Stomach (tissue), 9 donors: ENCODE data around the gene DUSP7. TPM values are rescaled to one million over a fixed set of nuclear protein-coding genes. Genes with fewer than 3 reads are reported as not detected.

Source experiments
- DNase-seq, 2 donors: peaks; one replicate each; pipeline versions ENCODE4 v3.0.0 to v3.0.0-alpha.2; 2013 to 2019
- H3K27ac ChIP-seq, 5 donors: fragments of 200-600 bp in 4 of 5; sonication (generic) in 4 of 5; one replicate each; pipeline ENCODE4 v1.5.1; 2013 to 2019; ENCODE audit warnings: mild to moderate bottlenecking in 1 of 5, moderate library complexity in 1 of 5
- H3K27me3 ChIP-seq, 3 donors: fragments of 200-600 bp; sonication (generic); one replicate each; pipeline ENCODE4 v1.5.1; 2017 to 2019; ENCODE audit warnings: mixed run types in 1 of 3
- H3K36me3 ChIP-seq, 4 donors: fragments of 200-600 bp; sonication (generic); 1 replicate in 3 of 4; 2 replicates in 1 of 4; pipeline ENCODE4 v1.5.1; 2016 to 2019
- H3K4me1 ChIP-seq, 4 donors: fragments of 200-600 bp; sonication (generic); one replicate each; pipeline ENCODE4 v1.5.1; 2016 to 2019
- H3K4me3 ChIP-seq, 4 donors: fragments of 200-600 bp; sonication (generic) in 3 of 4; one replicate each; pipeline ENCODE4 v1.5.1; 2016 to 2019; ENCODE audit warnings: mild to moderate bottlenecking in 1 of 4
- H3K9me3 ChIP-seq, 4 donors: fragments of 200-600 bp; sonication (generic); one replicate each; pipeline ENCODE4 v1.5.1; 2016 to 2019
- EP300 ChIP-seq: sonication (generic); formaldehyde crosslinking; IDR thresholded peaks from one replicate; pipeline ENCODE4 v1.6.1; 2017; ENCODE audit warnings: antibody characterized with exemption
- POLR2A ChIP-seq, 4 donors: fragments of 450-650 bp; IDR thresholded peaks; one replicate each; pipeline ENCODE4 v1.6.1; 2016; ENCODE audit warnings: antibody characterized with exemption in 4 of 4, control low read depth in 2 of 4, mild to moderate bottlenecking in 1 of 4, moderate library complexity in 1 of 4
- POLR2AphosphoS5 ChIP-seq, 3 donors: sonication (generic); formaldehyde crosslinking; IDR thresholded peaks; one replicate each; pipeline ENCODE4 v1.6.1; 2016; ENCODE audit warnings: antibody characterized with exemption in 3 of 3
- WGBS, 5 donors: extraction: QIAGEN DNeasy Blood & Tissue Kit in 3 of 5; methylation state at CpG; one replicate each; pipeline versions ENCODE4 v1.1.5 to v1.1.7; 2013 to 2018; 5-methylcytosine and 5-hydroxymethylcytosine counted together
- intact Hi-C: fragments of 100-400 bp; cut with DNase I; formaldehyde crosslinking; loops from one replicate; pipeline ENCODE4 v1.15.1; 2023; ENCODE audit warnings: low total_unique reads
- polyA plus RNA-seq, 3 donors: library from polyadenylated mRNA; stranded (reverse); fragments of 200-250 nt; gene quantifications; one replicate each; pipeline ENCODE4 v1.2.3, GENCODE V29; 2013
- total RNA-seq, 5 donors: library from RNA; depleted of rRNA; stranded (reverse); fragments of >200 nt; gene quantifications; one replicate each; pipeline versions ENCODE4 v1.1.0 to v1.2.3, GENCODE V29; 2014 to 2016
- TF ChIP-seq, protein P1 (sequence below), 7 experiments: fragments of 450-650 bp in 4 of 7; fragments of 200-600 bp in 3 of 7; sonication (generic) in 3 of 7; IDR thresholded peaks; one replicate each; pipeline ENCODE4 v1.5.1; 2016 to 2019; ENCODE audit warnings: antibody characterized with exemption in 7 of 7, control low read depth in 2 of 7, mild to moderate bottlenecking in 1 of 7
- donor health status: healthy with polysubstance abuse.
- donor health status: Bipolar disorder and iron deficiency.
- donor health status: healthy.

Gene DUSP7
- total and polyA plus RNA-seq, 8 donors = 0.58 to 23.7 (median 5.0) TPM

DNA sequence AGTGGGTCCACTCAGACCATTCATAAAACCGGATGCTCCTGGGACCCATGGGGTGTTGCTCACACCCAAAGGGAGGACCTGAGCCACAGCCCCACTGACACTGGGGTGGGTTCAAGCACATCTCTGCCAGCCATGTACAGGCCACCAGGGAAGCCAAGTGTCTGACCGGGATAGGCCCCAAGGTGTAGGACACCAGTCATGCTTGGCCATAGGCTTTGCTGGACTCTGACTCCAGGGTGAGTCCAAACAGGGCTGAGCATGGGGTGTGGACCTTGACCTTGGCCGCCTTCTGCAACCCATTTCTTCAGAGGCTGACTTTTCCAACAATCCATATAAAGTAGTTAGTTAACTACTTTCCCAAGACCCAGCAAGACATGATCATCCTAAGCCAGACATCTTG is 31.4 kb upstream of the DUSP7 start:
- intact Hi-C loops = no loop called here
- no peak overlapping the region for H3K4me3 ChIP-seq
- H3K9me3 ChIP-seq = no peaks in the 10 kb centered on the region
- no peaks in the 10 kb centered on the region for H3K27me3 ChIP-seq
- H3K27ac ChIP-seq = no peak overlapping the region
- no peaks in the 10 kb centered on the region for H3K36me3 ChIP-seq
- no peak for DNase-seq
- WGBS, 5 donors = 89 to 100% (median 97%) methylated on average over 3 of the region's 3 CpGs
- TF ChIP-seq EP300 (no peak), POLR2AphosphoS5 (IDR thresholded peaks at IDR 0.05) (no peak), POLR2A (IDR thresholded peaks at IDR 0.05) (no peak)
- TF ChIP-seq, protein P1, sequence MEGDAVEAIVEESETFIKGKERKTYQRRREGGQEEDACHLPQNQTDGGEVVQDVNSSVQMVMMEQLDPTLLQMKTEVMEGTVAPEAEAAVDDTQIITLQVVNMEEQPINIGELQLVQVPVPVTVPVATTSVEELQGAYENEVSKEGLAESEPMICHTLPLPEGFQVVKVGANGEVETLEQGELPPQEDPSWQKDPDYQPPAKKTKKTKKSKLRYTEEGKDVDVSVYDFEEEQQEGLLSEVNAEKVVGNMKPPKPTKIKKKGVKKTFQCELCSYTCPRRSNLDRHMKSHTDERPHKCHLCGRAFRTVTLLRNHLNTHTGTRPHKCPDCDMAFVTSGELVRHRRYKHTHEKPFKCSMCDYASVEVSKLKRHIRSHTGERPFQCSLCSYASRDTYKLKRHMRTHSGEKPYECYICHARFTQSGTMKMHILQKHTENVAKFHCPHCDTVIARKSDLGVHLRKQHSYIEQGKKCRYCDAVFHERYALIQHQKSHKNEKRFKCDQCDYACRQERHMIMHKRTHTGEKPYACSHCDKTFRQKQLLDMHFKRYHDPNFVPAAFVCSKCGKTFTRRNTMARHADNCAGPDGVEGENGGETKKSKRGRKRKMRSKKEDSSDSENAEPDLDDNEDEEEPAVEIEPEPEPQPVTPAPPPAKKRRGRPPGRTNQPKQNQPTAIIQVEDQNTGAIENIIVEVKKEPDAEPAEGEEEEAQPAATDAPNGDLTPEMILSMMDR (IDR thresholded peaks at IDR 0.05) = no peak
- peaks cover 0 to 34% (median 5%) of the 10 kb centered on the region in 4 donors for H3K4me1 ChIP-seq

DNA sequence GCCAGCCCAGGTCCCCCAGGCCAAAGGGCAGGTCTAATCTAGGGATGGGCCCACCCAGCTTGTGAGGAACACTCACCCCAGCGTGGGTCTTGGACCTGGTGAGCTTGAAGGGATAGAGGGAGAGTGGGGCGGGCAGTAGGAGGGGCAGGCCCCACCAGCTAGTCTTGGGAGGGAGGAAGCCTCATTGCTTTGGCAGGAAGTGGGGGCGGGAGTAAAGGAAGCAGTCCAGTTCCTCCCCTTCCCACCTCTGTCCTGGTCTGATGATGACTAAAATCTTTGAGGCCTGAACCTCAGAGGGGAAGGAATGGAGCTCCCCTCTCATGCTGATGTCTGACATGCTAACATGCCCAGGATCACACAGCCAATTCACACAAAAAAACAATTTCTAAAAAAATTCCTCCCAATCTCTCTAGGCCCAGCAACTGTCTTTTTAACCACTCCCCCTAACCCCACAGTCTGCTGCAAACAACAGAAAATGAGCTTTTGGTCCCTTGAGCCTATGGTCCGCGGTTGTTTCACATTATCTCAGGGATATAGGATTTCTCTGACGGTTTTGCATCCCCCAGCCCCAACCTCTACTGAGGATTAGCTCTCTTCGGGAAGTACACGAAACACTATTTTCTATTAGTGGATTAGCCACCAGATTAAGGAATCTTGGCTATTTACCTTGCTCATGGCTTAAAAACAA is 30.7 kb upstream of the DUSP7 start:
- WGBS, 5 donors = 84 to 89% (median 88%) methylated on average over 8 of the region's 8 CpGs
- Histone ChIP-seq H3K4me1 (peaks cover 0 to 34% (median 5%) of the 10 kb centered on the region in 4 donors), H3K9me3 (no peaks in the 10 kb centered on the region), H3K4me3 (no peak overlapping the region), H3K27ac (no peak overlapping the region), H3K27me3 (no peaks in the 10 kb centered on the region), H3K36me3 (no peaks in the 10 kb centered on the region)
- TF ChIP-seq EP300 = no peak
- TF ChIP-seq POLR2A (IDR thresholded peaks at IDR 0.05) = no peak
- no peak for TF ChIP-seq POLR2AphosphoS5 (IDR thresholded peaks at IDR 0.05)
- TF ChIP-seq, protein P1 (IDR thresholded peaks at IDR 0.05) = no peak
- peak in 1 of 2 donors; percentile 50 for DNase-seq
- intact Hi-C loops = no loop called here

GRCh38 chr3:52086461-52086860 is 30.1 kb upstream of the DUSP7 start:
- intact Hi-C loops = no loop called here
- Histone ChIP-seq H3K4me1 (peaks cover 0 to 34% (median 5%) of the 10 kb centered on the region in 4 donors), H3K27me3 (no peaks in the 10 kb centered on the region), H3K36me3 (no peaks in the 10 kb centered on the region), H3K4me3 (no peak overlapping the region), H3K27ac (no peak overlapping the region), H3K9me3 (no peaks in the 10 kb centered on the region)
- no peak for DNase-seq
- TF ChIP-seq, protein P1 (IDR thresholded peaks at IDR 0.05) = no peak
- TF ChIP-seq EP300 = no peak
- no peak for TF ChIP-seq POLR2AphosphoS5 (IDR thresholded peaks at IDR 0.05)
- TF ChIP-seq POLR2A (IDR thresholded peaks at IDR 0.05) = no peak
- 90 to 100% (median 96%) methylated on average over 3 to 6 of the region's 6 CpGs for WGBS, 5 donors

DNA sequence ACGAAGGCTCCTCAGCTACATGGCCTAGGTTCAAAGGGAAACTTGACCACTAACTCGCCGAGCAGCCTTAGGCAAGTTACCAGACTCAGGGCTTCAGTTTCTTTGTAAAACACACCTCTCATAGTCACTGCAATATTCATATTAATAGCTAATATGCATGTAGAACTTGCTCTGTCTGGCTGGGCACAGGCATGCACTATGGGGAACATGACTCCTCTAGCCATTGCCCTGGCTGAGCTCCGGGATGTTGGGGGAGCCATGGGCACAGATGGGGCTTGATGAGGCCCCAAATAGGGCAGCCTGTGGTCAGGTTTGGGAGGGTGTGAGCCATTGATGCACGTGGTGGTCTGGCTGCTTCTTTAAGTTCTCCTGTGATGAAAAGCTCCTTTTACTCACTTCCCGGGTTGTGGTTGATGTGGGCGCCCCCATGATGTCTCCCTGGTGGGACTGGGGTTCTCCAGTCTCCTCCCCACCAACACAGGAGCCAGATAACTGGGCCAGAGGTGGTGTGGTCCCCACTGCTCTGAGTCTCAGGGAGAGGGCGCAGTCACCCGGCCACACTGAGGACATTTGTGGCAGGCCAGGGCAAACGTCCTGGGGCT is 29.4 kb upstream of the DUSP7 start:
- no peak overlapping the region for H3K27ac ChIP-seq
- TF ChIP-seq, protein P1 (IDR thresholded peaks at IDR 0.05) = no peak
- no peak for TF ChIP-seq EP300
- no peak for TF ChIP-seq POLR2A (IDR thresholded peaks at IDR 0.05)
- no peak for TF ChIP-seq POLR2AphosphoS5 (IDR thresholded peaks at IDR 0.05)
- intact Hi-C loops = no loop called here
- no peak overlapping the region for H3K4me3 ChIP-seq
- H3K9me3 ChIP-seq = no peaks in the 10 kb centered on the region
- peaks cover 0 to 33% (median 8%) of the 10 kb centered on the region in 4 donors for H3K4me1 ChIP-seq
- 78 to 89% (median 87%) methylated on average over 10 of the region's 10 CpGs for WGBS, 5 donors
- no peak for DNase-seq
- no peaks in the 10 kb centered on the region for H3K27me3 ChIP-seq
- no peaks in the 10 kb centered on the region for H3K36me3 ChIP-seq
